ENCODE measurements around the gene ABCC3.

Gene ABCC3

GRCh38 chr17:50690887-50691549 is 56.3 kb downstream of the ABCC3 start:
- TF ChIP-seq CTCF (IDR thresholded peaks at IDR 0.05; ENCODE audit: borderline replicate concordance, insufficient read depth, low read depth, low read length) = no peak
- no peak overlapping the region for H3K4me3 ChIP-seq (ENCODE audit: low read depth, low read length)

GRCh38 chr17:50691550-50692447 is 57.1 kb downstream of the ABCC3 start:
- no peak overlapping the region for H3K4me3 ChIP-seq (ENCODE audit: low read depth, low read length)
- TF ChIP-seq CTCF (IDR thresholded peaks at IDR 0.05; ENCODE audit: borderline replicate concordance, insufficient read depth, low read depth, low read length) = no peak

GRCh38 chr17:50692448-50693035 is 57.9 kb downstream of the ABCC3 start:
- TF ChIP-seq CTCF (IDR thresholded peaks at IDR 0.05; ENCODE audit: borderline replicate concordance, insufficient read depth, low read depth, low read length) = no peak
- H3K4me3 ChIP-seq (ENCODE audit: low read depth, low read length) = no peak overlapping the region

DNA sequence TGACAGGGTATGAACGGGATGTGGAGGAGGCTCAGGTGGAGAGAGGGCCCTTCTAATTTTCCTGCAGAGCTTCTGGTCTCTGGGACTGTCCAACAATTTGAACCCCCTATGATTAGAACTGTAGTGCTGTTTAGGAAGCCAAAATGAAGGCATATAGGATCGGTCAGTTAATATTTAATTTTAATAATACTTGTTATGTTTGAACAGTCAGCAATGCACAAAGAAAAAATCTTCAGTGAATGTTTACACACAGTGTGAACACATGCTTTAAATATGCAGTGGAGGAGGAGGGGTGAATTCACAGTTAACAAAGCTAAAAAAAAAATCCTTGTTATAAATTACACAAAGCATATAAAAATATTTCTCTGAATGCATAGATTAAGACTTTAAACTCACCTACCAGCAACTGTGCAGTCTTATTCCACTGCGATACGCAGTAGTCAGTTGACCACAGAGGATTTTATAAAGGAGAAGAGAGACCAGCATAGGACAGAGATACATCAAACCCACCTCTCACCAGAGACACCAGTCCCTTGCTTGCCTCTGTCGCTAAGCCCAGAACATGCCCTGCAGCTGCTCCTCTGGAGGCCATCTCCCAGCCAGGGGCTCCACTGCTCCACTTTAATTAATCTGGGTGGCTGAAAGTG is 58.5 kb downstream of the ABCC3 start:
- no peak for TF ChIP-seq CTCF (IDR thresholded peaks at IDR 0.05; ENCODE audit: borderline replicate concordance, insufficient read depth, low read depth, low read length)
- H3K4me3 ChIP-seq (ENCODE audit: low read depth, low read length) = no peak overlapping the region

DNA sequence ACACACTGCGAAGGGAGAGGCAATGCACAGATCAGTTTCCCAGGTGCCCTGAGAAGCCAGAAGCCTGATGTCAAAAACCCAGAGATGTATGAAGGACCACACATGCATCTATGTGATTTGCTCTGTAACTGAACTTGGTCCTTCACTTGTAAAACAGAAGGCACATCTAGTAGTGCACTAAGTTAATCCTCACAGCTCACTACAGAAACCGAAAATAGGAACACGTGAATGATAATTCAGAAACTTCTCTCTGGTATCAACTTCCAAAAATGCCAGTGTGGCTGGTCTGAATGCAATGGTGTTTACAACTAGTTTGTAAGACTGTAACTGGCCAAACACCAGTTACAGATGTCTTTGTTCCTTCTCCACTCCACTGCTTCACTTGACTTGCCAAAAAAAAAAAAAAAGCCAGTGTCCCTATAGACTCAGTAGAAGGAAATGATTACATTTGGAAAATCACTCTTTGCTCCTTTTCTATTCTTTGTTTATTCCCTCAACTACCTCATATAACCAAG is 61.7 kb downstream of the ABCC3 start:
- no peak for TF ChIP-seq CTCF (IDR thresholded peaks at IDR 0.05; ENCODE audit: borderline replicate concordance, insufficient read depth, low read depth, low read length)
- H3K4me3 ChIP-seq (ENCODE audit: low read depth, low read length) = no peak overlapping the region

- no peak overlapping the region for H3K4me3 ChIP-seq (ENCODE audit: low read depth, low read length)
- TF ChIP-seq CTCF (IDR thresholded peaks at IDR 0.05; ENCODE audit: borderline replicate concordance, insufficient read depth, low read depth, low read length) = no peak
These were observed 62.4 kb downstream of the ABCC3 start for GRCh38 chr17:50697062-50697461.

Data from GM12875 (cell line).